PC-3 (cell line): ENCODE measurements around the gene ASPM. TPM values are rescaled to one million over a fixed set of nuclear protein-coding genes. Genes with fewer than 3 reads are reported as not detected.

Experiments
- ATAC-seq: fragments of 200-7000 bp; cut with Tn5 transposase; 2 replicates; pipeline ENCODE4 v1.9.1; 2020; ENCODE audit warnings: mild to moderate bottlenecking, moderate library complexity
- BruUV-seq: library from RNA; stranded (reverse); fragments of 400-500 nt; replicated peaks from 2 replicates; lab custom pipeline; 2021; lab: Mats Ljungman, UMichigan
- CTCF ChIA-PET: fragments of 300-600 bp; sonication (Branson Sonifier 250); formaldehyde crosslinking; loops from one replicate; lab custom pipeline; 2022; ENCODE audit warnings: antibody characterized with exemption; lab: Charles Lee
- POLR2A ChIA-PET: fragments of 300-600 bp; sonication (Branson Sonifier 250); formaldehyde crosslinking; loops from one replicate; lab custom pipeline; 2022; ENCODE audit warnings: antibody characterized with exemption; ENCODE audit not compliant: unreplicated experiment; lab: Charles Lee
- DNase-seq: peaks from one replicate; pipeline ENCODE4 v3.0.0-alpha.2; 2015
- H2AFZ ChIP-seq: fragments of 300-600 bp; sonication (generic); 2 replicates; pipeline ENCODE4 v1.6.0; 2016; ENCODE audit warnings: antibody characterized with exemption, low read length
- H3F3A ChIP-seq: fragments of 300-600 bp; sonication (generic); one replicate; pipeline ENCODE4 v1.6.0; 2017; ENCODE audit warnings: antibody characterized with exemption, low read length, control low read depth, mild to moderate bottlenecking; ENCODE audit not compliant: unreplicated experiment
- H3K27ac ChIP-seq: fragments of 300-600 bp; sonication (generic); 2 replicates; pipeline ENCODE4 v1.5.1; 2016; ENCODE audit warnings: mild to moderate bottlenecking, low read length
- H3K27me3 ChIP-seq: fragments of 300-600 bp; sonication (generic); 2 replicates; pipeline ENCODE4 v1.6.1; 2016; ENCODE audit warnings: low read length, mixed read lengths
- H3K36me3 ChIP-seq: fragments of 300-600 bp; sonication (generic); 2 replicates; pipeline ENCODE4 v1.6.1; 2016; ENCODE audit warnings: low read depth, mixed run types, low read length, mixed read lengths
- H3K4me1 ChIP-seq: fragments of 300-600 bp; sonication (generic); 2 replicates; pipeline ENCODE4 v1.5.1; 2016; ENCODE audit warnings: low read length; ENCODE audit not compliant: insufficient read depth
- H3K4me2 ChIP-seq: fragments of 300-600 bp; sonication (generic); 2 replicates; pipeline ENCODE4 v1.6.0; 2016; ENCODE audit warnings: low read length
- H3K4me3 ChIP-seq: fragments of 300-600 bp; sonication (generic); 2 replicates; pipeline ENCODE4 v1.5.1; 2016; ENCODE audit warnings: mild to moderate bottlenecking, low read length, mixed read lengths
- H3K79me2 ChIP-seq: fragments of 300-600 bp; sonication (generic); 2 replicates; pipeline ENCODE4 v1.6.1; 2017; ENCODE audit warnings: low read length, mixed read lengths
- H3K9ac ChIP-seq: fragments of 300-600 bp; sonication (generic); 2 replicates; pipeline ENCODE4 v1.6.0; 2016; ENCODE audit warnings: mild to moderate bottlenecking, low read length
- H3K9me2 ChIP-seq: fragments of 300-600 bp; sonication (generic); replicated peaks from 2 replicates; pipeline ENCODE4 v1.6.1; 2016; ENCODE audit warnings: mixed run types, low read length, mixed read lengths
- H3K9me3 ChIP-seq: fragments of 300-600 bp; sonication (generic); 2 replicates; pipeline ENCODE4 v1.6.1; 2016; ENCODE audit warnings: low read length, mixed read lengths
- H4K20me1 ChIP-seq: fragments of 300-600 bp; sonication (generic); 2 replicates; pipeline ENCODE4 v1.6.1; 2016; ENCODE audit warnings: low read length, mixed read lengths
- EZH2 ChIP-seq: fragments of 300-600 bp; sonication (generic); IDR thresholded peaks from one replicate; pipeline ENCODE4 v1.6.1; 2017; ENCODE audit warnings: antibody characterized with exemption, mild to moderate bottlenecking, low read length; ENCODE audit not compliant: unreplicated experiment
- EZH2phosphoT487 ChIP-seq: fragments of 300-600 bp; sonication (generic); IDR thresholded peaks from 2 replicates; pipeline ENCODE4 v1.6.1; 2018; ENCODE audit warnings: mild to moderate bottlenecking, antibody characterized with exemption, low read length, borderline replicate concordance
- intact Hi-C: fragments of 100-400 bp; cut with micrococcal nuclease; formaldehyde crosslinking; loops from 2 replicates; pipeline ENCODE4 v1.9.0; 2023
- total RNA-seq: library from RNA; depleted of rRNA; stranded (reverse); fragments of >200 nt; gene quantifications from 2 replicates; pipeline ENCODE4 v1.2.3, GENCODE V29; 2014
- TF ChIP-seq, protein P1 (sequence below): fragments of 300-600 bp; sonication (generic); conservative IDR thresholded peaks from 2 replicates; pipeline ENCODE4 v1.5.1; 2017; ENCODE audit warnings: antibody characterized with exemption, low read depth, mild to moderate bottlenecking, low read length

Gene ASPM
- total RNA-seq, 1 experiment from 2014 or later = 35.0 TPM

DNA sequence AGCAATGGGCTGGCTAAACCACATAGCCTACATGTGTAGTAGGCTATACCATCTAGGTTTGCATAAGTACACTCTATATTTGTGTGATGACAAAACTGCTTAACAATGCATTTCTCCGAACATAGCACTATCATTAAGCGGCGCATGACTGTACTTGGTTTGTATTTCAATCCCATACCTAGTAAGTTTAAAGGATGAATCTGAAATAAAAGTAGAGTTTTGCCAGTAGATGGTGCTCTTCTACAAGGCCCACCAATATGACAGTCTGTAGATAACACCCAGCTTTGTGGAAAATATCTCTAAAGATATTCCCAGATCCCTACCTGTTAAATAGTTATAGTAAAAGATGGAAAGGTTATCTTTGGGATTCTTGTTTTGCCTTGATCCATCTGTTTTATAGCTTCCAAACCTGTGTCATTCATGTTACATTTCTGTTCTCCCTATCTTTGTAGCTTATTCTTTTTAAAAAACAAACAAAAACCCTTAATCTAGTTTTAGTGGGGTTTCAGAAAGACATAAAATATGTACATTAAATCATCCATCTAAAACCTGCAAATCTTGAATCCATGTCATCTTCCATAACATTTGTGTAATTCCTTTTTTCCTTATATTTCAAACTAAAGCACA is 33.9 kb upstream of the ASPM start:
- no TSS peak for BruUV-seq
- DNase-seq (peak; percentile 70), ATAC-seq (peak; percentile 83)
- Histone ChIP-seq H3K27ac (no peak overlapping the region), H3K4me3 (no peak overlapping the region), H3F3A (no peaks in the 10 kb centered on the region), H3K9me3 (no peaks in the 10 kb centered on the region), H3K4me2 (no peak overlapping the region), H3K79me2 (no peaks in the 10 kb centered on the region), H3K27me3 (no peaks in the 10 kb centered on the region), H3K9me2 (no peaks in the 10 kb centered on the region), H3K36me3 (peaks cover 5% of the 10 kb centered on the region), H2AFZ (no peak overlapping the region), H3K9ac (no peak overlapping the region), H3K4me1 (no peaks in the 10 kb centered on the region; the same call in 1 of the 2 replicates), H4K20me1 (no peaks in the 10 kb centered on the region)
- intact Hi-C loops = loop anchor here (1.0 to 2.0 kb wide), 3 partner anchors 44 to 155 kb away; no protein-coding TSS in a partner anchor
- TF ChIP-seq EZH2 (no peak), EZH2phosphoT487 (no peak)
- TF ChIP-seq, protein P1, sequence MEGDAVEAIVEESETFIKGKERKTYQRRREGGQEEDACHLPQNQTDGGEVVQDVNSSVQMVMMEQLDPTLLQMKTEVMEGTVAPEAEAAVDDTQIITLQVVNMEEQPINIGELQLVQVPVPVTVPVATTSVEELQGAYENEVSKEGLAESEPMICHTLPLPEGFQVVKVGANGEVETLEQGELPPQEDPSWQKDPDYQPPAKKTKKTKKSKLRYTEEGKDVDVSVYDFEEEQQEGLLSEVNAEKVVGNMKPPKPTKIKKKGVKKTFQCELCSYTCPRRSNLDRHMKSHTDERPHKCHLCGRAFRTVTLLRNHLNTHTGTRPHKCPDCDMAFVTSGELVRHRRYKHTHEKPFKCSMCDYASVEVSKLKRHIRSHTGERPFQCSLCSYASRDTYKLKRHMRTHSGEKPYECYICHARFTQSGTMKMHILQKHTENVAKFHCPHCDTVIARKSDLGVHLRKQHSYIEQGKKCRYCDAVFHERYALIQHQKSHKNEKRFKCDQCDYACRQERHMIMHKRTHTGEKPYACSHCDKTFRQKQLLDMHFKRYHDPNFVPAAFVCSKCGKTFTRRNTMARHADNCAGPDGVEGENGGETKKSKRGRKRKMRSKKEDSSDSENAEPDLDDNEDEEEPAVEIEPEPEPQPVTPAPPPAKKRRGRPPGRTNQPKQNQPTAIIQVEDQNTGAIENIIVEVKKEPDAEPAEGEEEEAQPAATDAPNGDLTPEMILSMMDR = peak; percentile 74
- CTCF ChIA-PET = interaction anchor here (0.5 to 1.0 kb wide), 4 partner anchors 44 to 176 kb away, joined by 3 to 4 read pairs (median 4); no protein-coding TSS in a partner anchor
- POLR2A ChIA-PET = no interaction called here

DNA sequence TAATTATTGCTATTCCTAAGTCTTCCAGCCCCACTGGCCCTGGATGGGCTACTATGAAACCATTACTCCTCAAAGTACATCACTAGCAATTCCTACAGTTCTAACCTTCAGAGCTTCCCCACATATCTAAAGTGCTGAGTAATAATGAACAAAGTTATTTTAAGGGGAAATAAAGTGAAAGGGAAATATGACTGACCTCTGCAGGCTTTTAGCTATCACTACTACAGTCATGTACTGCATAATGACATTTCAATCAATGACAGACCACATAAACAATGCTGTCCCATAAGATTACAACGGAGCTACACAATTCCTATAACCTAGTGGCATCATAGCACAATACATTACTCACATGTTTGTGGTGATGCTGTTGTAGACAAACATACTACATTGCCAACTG is 32.5 kb upstream of the ASPM start:
- Histone ChIP-seq H3K79me2 (no peaks in the 10 kb centered on the region), H3K27me3 (no peaks in the 10 kb centered on the region), H2AFZ (no peak overlapping the region), H3K27ac (no peak overlapping the region), H3K4me3 (no peak overlapping the region), H3K9ac (no peak overlapping the region), H3K36me3 (peaks cover 7% of the 10 kb centered on the region), H3K9me2 (no peaks in the 10 kb centered on the region), H3K4me2 (no peak overlapping the region), H3F3A (no peaks in the 10 kb centered on the region), H4K20me1 (no peaks in the 10 kb centered on the region), H3K4me1 (no peaks in the 10 kb centered on the region; the same call in 1 of the 2 replicates), H3K9me3 (no peaks in the 10 kb centered on the region)
- DNase-seq (peak; percentile 26), ATAC-seq (peak; percentile 24; the same call in 1 of the 2 replicates)
- intact Hi-C loops = no loop called here
- POLR2A ChIA-PET = interaction anchor here (0.6 kb wide), 1 partner anchor 1155 kb away, joined by 3 read pairs; no protein-coding TSS in a partner anchor
- CTCF ChIA-PET = no interaction called here
- BruUV-seq = no TSS peak
- TF ChIP-seq, protein P1 = 0 out of 2 replicates have a peak, but pooled peaks have one; percentile 13
- no peak for TF ChIP-seq EZH2phosphoT487
- TF ChIP-seq EZH2 = no peak

DNA sequence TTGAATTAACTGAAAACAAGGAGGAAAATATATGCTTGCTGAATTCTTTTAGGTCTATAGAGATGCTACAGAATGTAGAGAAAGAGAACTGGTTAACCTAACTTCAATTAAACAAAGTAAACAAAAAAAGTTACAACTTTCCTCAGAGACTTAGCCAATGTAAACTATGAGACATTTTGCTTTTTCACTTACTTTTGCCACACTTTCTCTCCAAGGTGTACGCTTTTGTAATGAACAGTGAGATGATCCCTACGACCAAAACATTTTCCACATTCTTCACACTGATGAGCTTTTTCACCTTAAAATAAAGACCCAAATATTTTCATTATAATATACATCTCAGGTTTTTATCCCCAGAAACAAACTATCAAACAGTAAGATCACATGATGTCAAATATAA is 28.3 kb upstream of the ASPM start:
- Histone ChIP-seq H3K36me3 (peaks cover 7% of the 10 kb centered on the region), H3K4me1 (peaks cover 12% of the 10 kb centered on the region), H2AFZ (no peak overlapping the region), H3K27me3 (no peaks in the 10 kb centered on the region), H3K9ac (no peak overlapping the region), H3K4me3 (no peak overlapping the region), H3K4me2 (no peak overlapping the region), H3K9me3 (no peaks in the 10 kb centered on the region), H3K79me2 (no peaks in the 10 kb centered on the region), H3F3A (no peaks in the 10 kb centered on the region), H3K9me2 (no peaks in the 10 kb centered on the region), H4K20me1 (no peaks in the 10 kb centered on the region), H3K27ac (no peak overlapping the region)
- TF ChIP-seq EZH2phosphoT487 = no peak
- TF ChIP-seq, protein P1 = no peak
- TF ChIP-seq EZH2 = no peak
- BruUV-seq = no TSS peak
- DNase-seq (no peak), ATAC-seq (no peak)
- CTCF ChIA-PET = no interaction called here
- intact Hi-C loops = no loop called here
- POLR2A ChIA-PET = no interaction called here
